ENCODE data around the gene TAT. TPM values are rescaled to one million over a fixed set of nuclear protein-coding genes. Genes with fewer than 3 reads are reported as not detected.

The TAT gene
- polyA plus RNA-seq (2012; rRNA removed) = not detected in 2 replicates
- polyA plus RNA-seq (2012; cell fraction: cytosol; rRNA removed) = not detected in 2 replicates
- polyA plus RNA-seq (2012; cell fraction: nucleus; rRNA removed) = not detected in 2 replicates

DNA sequence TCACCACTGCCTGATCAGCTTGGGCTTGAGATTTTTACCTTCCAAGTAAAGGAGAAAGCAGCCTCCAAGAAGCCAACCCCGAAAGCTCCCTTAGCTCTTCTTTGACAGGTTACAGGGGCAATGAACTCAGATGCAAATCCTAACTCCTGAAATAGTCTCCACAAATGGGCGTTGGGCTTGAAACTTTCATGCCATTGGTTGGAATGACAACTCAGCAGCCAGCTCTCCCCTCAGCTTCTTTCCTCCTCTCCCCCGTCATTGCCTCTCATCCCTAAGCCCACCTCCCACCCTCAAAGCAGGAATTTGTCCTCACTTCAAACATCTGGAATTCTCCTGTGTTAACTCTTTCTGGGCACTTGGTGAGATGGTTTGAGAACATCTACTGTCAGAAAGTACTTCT lies at the start of gene TAT:
Gene TAT (minus strand): TSS at position 122 of the 400 bp plus-strand sequence. CDS start 677 bp downstream, outside the sequence.
- 2% methylated on average over 3 of the region's 3 CpGs for WGBS (ENCODE audit: low lambda C conversion rate)
- no peak for DNase-seq
- no peak for TF ChIP-seq YY1 (IDR thresholded peaks at IDR 0.05; ENCODE audit: low read depth)
- no peak for TF ChIP-seq FOXM1 (IDR thresholded peaks at IDR 0.05; ENCODE audit: low read depth)
- Histone ChIP-seq H3K4me1 (ENCODE audit: control insufficient read depth in 1 of 2, insufficient read depth in 2 of 2, low read depth in 1 of 2, low read length in 1 of 2) (no peaks in the 10 kb centered on the region), H3K36me3 (replicated peaks in 1 of 2; ENCODE audit: control insufficient read depth in 1 of 2, insufficient read depth in 2 of 2, low read length in 1 of 2) (no peaks in the 10 kb centered on the region), H3K4me3 (ENCODE audit: low read depth in 2 of 2, low read length in 1 of 2) (no peak within 1 kb of the TSS), H3K9me3 (no peaks in the 10 kb centered on the region), H3K9me2 (no peaks in the 10 kb centered on the region), H3F3A (replicated peaks; ENCODE audit: insufficient read depth) (no peaks in the 10 kb centered on the region), H2AFZ (ENCODE audit: low read depth) (no peak within 1 kb of the TSS), H3K9ac (no peak within 1 kb of the TSS), H3K4me2 (no peak within 1 kb of the TSS), H3K79me2 (ENCODE audit: insufficient read depth) (no peaks in the 10 kb centered on the region), H3K27ac (ENCODE audit: low read depth in 2 of 2, low read length in 1 of 2) (no peak within 1 kb of the TSS), H3K27me3 (ENCODE audit: insufficient read depth) (peaks cover 25% of the 10 kb centered on the region; the same call in 1 of the 2 replicates), H4K20me1 (ENCODE audit: insufficient read depth) (no peaks in the 10 kb centered on the region)
- ChIA-PET CTCF (interaction anchor here (0.5 to 1.5 kb wide), 3 partner anchors 12 to 147 kb away, joined by 3 to 6 read pairs (median 4); no protein-coding TSS in a partner anchor), POLR2A (no interaction called here)

DNA sequence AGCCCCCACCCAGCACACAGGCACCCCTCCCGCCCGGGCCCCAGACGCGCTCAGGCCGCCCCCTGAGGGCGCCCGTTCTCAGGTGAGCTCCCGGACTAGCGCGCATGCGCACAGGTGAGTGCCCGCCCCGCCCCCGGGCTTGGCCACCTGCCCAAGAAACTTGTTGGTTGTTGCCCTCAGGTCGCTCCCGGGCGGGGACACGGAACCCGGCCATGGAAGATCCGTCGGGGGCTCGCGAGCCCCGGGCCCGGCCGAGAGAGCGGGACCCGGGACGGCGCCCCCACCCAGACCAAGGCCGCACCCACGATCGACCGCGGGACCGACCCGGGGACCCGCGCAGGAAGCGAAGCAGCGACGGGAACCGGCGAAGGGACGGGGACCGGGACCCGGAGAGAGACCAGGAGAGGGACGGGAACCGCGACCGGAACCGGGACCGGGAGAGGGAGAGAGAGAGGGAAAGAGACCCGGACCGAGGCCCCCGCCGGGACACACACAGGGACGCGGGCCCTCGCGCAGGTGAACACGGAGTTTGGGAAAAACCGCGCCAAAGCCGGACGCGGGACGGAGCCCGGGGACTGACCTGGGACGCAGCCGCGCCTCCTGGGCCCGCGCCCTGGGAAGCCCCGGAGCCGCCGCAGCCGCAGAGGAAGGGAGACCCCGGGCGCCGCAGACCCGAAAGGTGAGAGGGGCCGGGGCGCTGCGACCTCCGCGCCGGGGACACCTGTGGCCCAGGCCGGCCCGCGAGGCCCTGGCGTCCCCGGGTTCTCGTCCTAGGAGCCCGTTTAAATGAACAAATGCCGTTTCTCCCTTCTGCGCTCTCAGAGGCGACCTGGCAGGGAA lies 49.3 kb upstream of the TAT start, which contains the start of gene MARVELD3:
Gene MARVELD3 (plus strand): TSS at position 167 of the 840 bp plus-strand sequence. CDS start 46 bp downstream, at position 213.
- CTCF ChIA-PET = no interaction called here
- Histone ChIP-seq H3K9me2 (no peaks in the 10 kb centered on the region), H4K20me1 (ENCODE audit: insufficient read depth) (no peaks in the 10 kb centered on the region), H3K4me1 (ENCODE audit: control insufficient read depth in 1 of 2, insufficient read depth in 2 of 2, low read depth in 1 of 2, low read length in 1 of 2) (no peaks in the 10 kb centered on the region; a peak in 1 of 4 replicates), H3K36me3 (replicated peaks in 1 of 2; ENCODE audit: control insufficient read depth in 1 of 2, insufficient read depth in 2 of 2, low read length in 1 of 2) (no peaks in the 10 kb centered on the region), H3F3A (replicated peaks; ENCODE audit: insufficient read depth) (no peaks in the 10 kb centered on the region), H3K9me3 (no peaks in the 10 kb centered on the region), H3K79me2 (ENCODE audit: insufficient read depth) (no peaks in the 10 kb centered on the region), H2AFZ (ENCODE audit: low read depth) (peak within 1 kb of the TSS; percentile 81; the same call in 1 of the 2 replicates), H3K27ac (ENCODE audit: low read depth in 2 of 2, low read length in 1 of 2) (no peak within 1 kb of the TSS), H3K9ac (no peak within 1 kb of the TSS), H3K4me3 (ENCODE audit: low read depth in 2 of 2, low read length in 1 of 2) (peak within 1 kb of the TSS; percentile 49 to 50; a peak in 3 of 4 replicates), H3K4me2 (peak within 1 kb of the TSS; percentile 84), H3K27me3 (ENCODE audit: insufficient read depth) (peaks cover 6% of the 10 kb centered on the region)
- DNase-seq = peak; percentile 69
- POLR2A ChIA-PET = no interaction called here
- TF ChIP-seq SIN3A (IDR thresholded peaks at IDR 0.05; ENCODE audit: borderline replicate concordance, low read depth, low read length) = no peak
- 0 out of 2 replicates have a peak, but pooled peaks have one; percentile 25 for TF ChIP-seq NRF1 (IDR thresholded peaks at IDR 0.05; ENCODE audit: low read depth, low read length)
- WGBS (ENCODE audit: low lambda C conversion rate) = 2% methylated on average over 47 of the region's 98 CpGs

DNA sequence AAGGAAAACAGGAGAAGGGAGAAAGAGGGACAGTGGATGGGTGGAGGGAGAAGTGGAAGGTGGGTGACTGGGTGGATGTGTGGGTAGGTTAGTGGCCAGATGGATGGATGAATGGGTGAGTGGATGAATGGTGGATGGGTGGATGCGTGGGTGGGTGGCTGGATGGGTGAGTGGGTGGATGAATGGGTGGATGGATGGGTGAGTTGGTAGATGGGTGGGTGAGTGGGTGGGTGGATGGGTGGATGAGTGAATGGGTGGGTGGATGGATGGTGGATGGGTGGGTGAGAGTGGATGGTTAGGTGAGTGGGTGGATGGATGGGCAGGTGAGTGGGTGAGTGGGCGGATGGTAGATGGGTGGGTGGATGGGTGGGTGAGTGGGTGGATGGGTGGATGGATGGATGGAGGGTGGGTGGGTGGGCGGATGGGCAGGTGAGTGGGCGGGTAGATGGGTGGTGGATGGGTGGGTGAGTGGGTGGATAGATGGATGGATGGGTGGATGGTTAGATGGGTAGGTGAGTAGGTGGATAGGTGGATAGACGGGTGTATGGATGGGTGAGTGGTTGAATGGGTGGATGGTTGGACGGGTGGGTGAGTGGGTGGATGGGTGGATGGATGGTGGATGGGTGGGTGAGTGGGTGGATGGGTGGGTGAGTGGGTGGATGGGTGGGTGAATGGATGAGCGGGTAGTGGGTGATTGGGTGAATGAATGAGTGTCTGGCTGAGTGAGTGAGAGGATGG lies 48.4 kb upstream of the TAT start:
- DNase-seq = no peak
- Histone ChIP-seq H3K4me2 (no peak overlapping the region), H3K79me2 (ENCODE audit: insufficient read depth) (no peaks in the 10 kb centered on the region), H3F3A (replicated peaks; ENCODE audit: insufficient read depth) (no peaks in the 10 kb centered on the region), H3K4me3 (ENCODE audit: low read depth in 2 of 2, low read length in 1 of 2) (no peak overlapping the region), H3K27ac (ENCODE audit: low read depth in 2 of 2, low read length in 1 of 2) (no peak overlapping the region), H3K9me2 (no peaks in the 10 kb centered on the region), H3K27me3 (ENCODE audit: insufficient read depth) (peaks cover 6% of the 10 kb centered on the region), H4K20me1 (ENCODE audit: insufficient read depth) (no peaks in the 10 kb centered on the region), H3K36me3 (replicated peaks in 1 of 2; ENCODE audit: control insufficient read depth in 1 of 2, insufficient read depth in 2 of 2, low read length in 1 of 2) (no peaks in the 10 kb centered on the region), H3K4me1 (ENCODE audit: control insufficient read depth in 1 of 2, insufficient read depth in 2 of 2, low read depth in 1 of 2, low read length in 1 of 2) (no peaks in the 10 kb centered on the region; a peak in 1 of 4 replicates), H2AFZ (ENCODE audit: low read depth) (no peak overlapping the region), H3K9ac (no peak overlapping the region), H3K9me3 (no peaks in the 10 kb centered on the region)
- 69% methylated on average over 7 of the region's 7 CpGs for WGBS (ENCODE audit: low lambda C conversion rate)
- POLR2A ChIA-PET = no interaction called here
- TF ChIP-seq, protein P1, sequence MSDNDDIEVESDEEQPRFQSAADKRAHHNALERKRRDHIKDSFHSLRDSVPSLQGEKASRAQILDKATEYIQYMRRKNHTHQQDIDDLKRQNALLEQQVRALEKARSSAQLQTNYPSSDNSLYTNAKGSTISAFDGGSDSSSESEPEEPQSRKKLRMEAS (IDR thresholded peaks at IDR 0.05; ENCODE audit: low read depth) = no peak
- TF ChIP-seq, protein P2, sequence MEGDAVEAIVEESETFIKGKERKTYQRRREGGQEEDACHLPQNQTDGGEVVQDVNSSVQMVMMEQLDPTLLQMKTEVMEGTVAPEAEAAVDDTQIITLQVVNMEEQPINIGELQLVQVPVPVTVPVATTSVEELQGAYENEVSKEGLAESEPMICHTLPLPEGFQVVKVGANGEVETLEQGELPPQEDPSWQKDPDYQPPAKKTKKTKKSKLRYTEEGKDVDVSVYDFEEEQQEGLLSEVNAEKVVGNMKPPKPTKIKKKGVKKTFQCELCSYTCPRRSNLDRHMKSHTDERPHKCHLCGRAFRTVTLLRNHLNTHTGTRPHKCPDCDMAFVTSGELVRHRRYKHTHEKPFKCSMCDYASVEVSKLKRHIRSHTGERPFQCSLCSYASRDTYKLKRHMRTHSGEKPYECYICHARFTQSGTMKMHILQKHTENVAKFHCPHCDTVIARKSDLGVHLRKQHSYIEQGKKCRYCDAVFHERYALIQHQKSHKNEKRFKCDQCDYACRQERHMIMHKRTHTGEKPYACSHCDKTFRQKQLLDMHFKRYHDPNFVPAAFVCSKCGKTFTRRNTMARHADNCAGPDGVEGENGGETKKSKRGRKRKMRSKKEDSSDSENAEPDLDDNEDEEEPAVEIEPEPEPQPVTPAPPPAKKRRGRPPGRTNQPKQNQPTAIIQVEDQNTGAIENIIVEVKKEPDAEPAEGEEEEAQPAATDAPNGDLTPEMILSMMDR (IDR thresholded peaks at IDR 0.05) = no peak
- TF ChIP-seq FOXM1 (IDR thresholded peaks at IDR 0.05; ENCODE audit: low read depth) (no peak), SMC3 (IDR thresholded peaks at IDR 0.05; ENCODE audit: low read depth, low read length) (no peak), RXRA (IDR thresholded peaks at IDR 0.05; ENCODE audit: borderline replicate concordance, low read depth) (no peak), YY1 (IDR thresholded peaks at IDR 0.05; ENCODE audit: low read depth) (no peak), TAF1 (IDR thresholded peaks at IDR 0.05; ENCODE audit: borderline replicate concordance, low read depth, low read length) (no peak)
- TF ChIP-seq, protein P3, sequence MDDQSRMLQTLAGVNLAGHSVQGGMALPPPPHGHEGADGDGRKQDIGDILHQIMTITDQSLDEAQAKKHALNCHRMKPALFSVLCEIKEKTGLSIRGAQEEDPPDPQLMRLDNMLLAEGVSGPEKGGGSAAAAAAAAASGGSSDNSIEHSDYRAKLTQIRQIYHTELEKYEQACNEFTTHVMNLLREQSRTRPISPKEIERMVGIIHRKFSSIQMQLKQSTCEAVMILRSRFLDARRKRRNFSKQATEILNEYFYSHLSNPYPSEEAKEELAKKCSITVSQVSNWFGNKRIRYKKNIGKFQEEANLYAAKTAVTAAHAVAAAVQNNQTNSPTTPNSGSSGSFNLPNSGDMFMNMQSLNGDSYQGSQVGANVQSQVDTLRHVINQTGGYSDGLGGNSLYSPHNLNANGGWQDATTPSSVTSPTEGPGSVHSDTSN (IDR thresholded peaks at IDR 0.05) = no peak
- CTCF ChIA-PET = interaction anchor here (1.5 to 1.9 kb wide), 2 partner anchors 14 to 60 kb away, joined by 5 read pairs; no protein-coding TSS in a partner anchor
